Spleen (tissue), 11 donors: ENCODE measurements around the gene ITGA1. TPM values are rescaled to one million over a fixed set of nuclear protein-coding genes. Genes with fewer than 3 reads are reported as not detected.

ENCODE experiments used
- DNase-seq: peaks from one replicate; pipeline ENCODE4 v3.0.0-alpha.2; 2020
- H3K27ac ChIP-seq, 8 donors: fragments of 200-600 bp; sonication (generic) in 7 of 8; 1 replicate in 4 of 8; 2 replicates in 4 of 8; pipeline versions ENCODE4 v1.5.0 to v1.8.0; 2016 to 2021; ENCODE audit warnings: inconsistent platforms in 4 of 8, mild to moderate bottlenecking in 4 of 8, moderate library complexity in 1 of 8
- H3K27me3 ChIP-seq, 7 donors: fragments of 200-600 bp; sonication (generic) in 6 of 7; replicated peaks in 1 of 7; 1 replicate in 4 of 7; 2 replicates in 3 of 7; pipeline versions ENCODE4 v1.5.0 to v1.8.0; 2016 to 2021; ENCODE audit warnings: inconsistent platforms in 3 of 7, mild to moderate bottlenecking in 1 of 7
- H3K36me3 ChIP-seq, 6 donors: fragments of 200-600 bp; sonication (generic) in 5 of 6; 1 replicate in 4 of 6; 2 replicates in 2 of 6; pipeline versions ENCODE4 v1.5.0 to v1.8.0; 2016 to 2021; ENCODE audit warnings: inconsistent platforms in 2 of 6
- H3K4me1 ChIP-seq, 6 donors: fragments of 200-600 bp; sonication (generic) in 5 of 6; 1 replicate in 3 of 6; 2 replicates in 3 of 6; pipeline versions ENCODE4 v1.5.0 to v1.8.0; 2016 to 2021; ENCODE audit warnings: inconsistent platforms in 3 of 6
- H3K4me3 ChIP-seq, 8 donors: fragments of 200-600 bp; sonication (generic) in 7 of 8; 1 replicate in 4 of 8; 2 replicates in 4 of 8; pipeline versions ENCODE4 v1.5.0 to v1.8.0; 2016 to 2021; ENCODE audit warnings: inconsistent platforms in 4 of 8, mild to moderate bottlenecking in 4 of 8, moderate library complexity in 2 of 8
- H3K9me3 ChIP-seq, 8 donors: fragments of 200-600 bp; sonication (generic) in 7 of 8; 1 replicate in 4 of 8; 2 replicates in 4 of 8; pipeline versions ENCODE4 v1.5.0 to v1.8.0; 2016 to 2021; ENCODE audit warnings: inconsistent platforms in 4 of 8
- POLR2A ChIP-seq, 3 donors: fragments of 450-650 bp; IDR thresholded peaks; one replicate each; pipeline ENCODE4 v1.5.1; 2017; ENCODE audit warnings: antibody characterized with exemption in 3 of 3, mild to moderate bottlenecking in 1 of 3
- POLR2AphosphoS5 ChIP-seq, 3 donors: sonication (generic); formaldehyde crosslinking; IDR thresholded peaks; one replicate each; pipeline ENCODE4 v1.5.1; 2017; ENCODE audit warnings: antibody characterized with exemption in 3 of 3
- WGBS, 5 donors: extraction: QIAGEN DNeasy Blood & Tissue Kit in 3 of 5; methylation state at CpG; one replicate each; pipeline versions ENCODE4 v1.1.5 to v1.1.7; 2013 to 2018; 5-methylcytosine and 5-hydroxymethylcytosine counted together
- intact Hi-C: fragments of 100-400 bp; cut with DNase I; formaldehyde crosslinking; loops from one replicate; pipeline ENCODE4 v1.15.0; 2023; ENCODE audit warnings: low total_unique reads
- polyA plus RNA-seq, 3 donors: library from polyadenylated mRNA; stranded (reverse); fragments of 200-250 nt; gene quantifications; one replicate each; pipeline ENCODE4 v1.2.1, GENCODE V29; 2013
- total RNA-seq, 7 donors: library from RNA; depleted of rRNA in 3 of 7; stranded (reverse); fragments of >200 nt in 3 of 7; fragmentation: NEBNext Ultra II Directional in 4 of 7; extraction: Animal tissue kit (Norgen Biotek cat#: 25700) in 4 of 7; gene quantifications; one replicate each; pipeline versions ENCODE4 v1.1.0 to v1.2.1, GENCODE V29; 2016 to 2021
- TF ChIP-seq, protein P1 (sequence below), 11 experiments: fragments of 200-600 bp in 7 of 11; fragments of 450-650 bp in 4 of 11; sonication (generic) in 4 of 11; IDR thresholded peaks in 8 of 11; conservative IDR thresholded peaks in 3 of 11; 1 replicate in 7 of 11; 2 replicates in 4 of 11; pipeline versions ENCODE4 v1.4.0 to v1.8.0; 2016 to 2021; ENCODE audit warnings: antibody characterized with exemption in 11 of 11, inconsistent platforms in 4 of 11, mild to moderate bottlenecking in 1 of 11
- donor health status: healthy with polysubstance abuse.
- donor health status: DM: no; HTN: no; CAD: no; lungs with moderate emphysema.
- donor health status: DM: no; HTN: no; CAD: no.
- donor health status: Bipolar disorder and iron deficiency.
- donor health status: healthy.
- donor health status: DM: no; HTN: no; CAD: no.
- donor health status: DM: yes; HTN: yes; CAD: no.

ITGA1 gene
- total and polyA plus RNA-seq, 10 donors: 8.3 to 505 (median 289) TPM

DNA sequence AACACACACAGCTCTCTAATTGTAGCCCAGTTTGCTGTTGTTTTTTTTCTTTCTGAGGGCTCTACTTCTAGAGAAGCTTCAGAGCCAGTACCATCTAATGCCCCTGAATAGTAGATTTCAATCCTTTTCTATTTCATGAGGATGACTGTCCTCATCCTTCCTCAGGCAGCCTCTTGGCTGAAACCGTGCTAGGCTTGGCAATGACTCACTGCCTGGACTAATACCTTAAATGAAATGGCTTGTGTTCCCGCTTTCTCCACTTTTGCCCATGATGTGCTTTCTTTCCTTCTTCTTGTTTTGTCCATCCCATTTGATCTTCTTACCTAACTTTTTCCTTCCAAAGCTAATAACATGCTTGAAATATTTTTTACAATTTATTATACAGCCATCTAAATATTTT, 80.1 kb downstream of the ITGA1 start:
- H3K9me3 ChIP-seq: no peaks in the 10 kb centered on the region
- H3K4me1 ChIP-seq: peaks cover 0 to 38% (median 5%) of the 10 kb centered on the region in 6 donors
- intact Hi-C loops: no loop called here
- H3K4me3 ChIP-seq: no peak overlapping the region
- DNase-seq: no peak
- H3K36me3 ChIP-seq: peaks cover 0 to 45% (median 2%) of the 10 kb centered on the region in 6 donors
- H3K27me3 ChIP-seq: no peaks in the 10 kb centered on the region
- peak overlapping the region in 3 of 8 donors; percentile 7 to 21 (median 16) for H3K27ac ChIP-seq
- WGBS, 5 donors: 74 to 93% (median 81%) methylated on average over 2 of the region's 2 CpGs
- TF ChIP-seq POLR2AphosphoS5 (IDR thresholded peaks at IDR 0.05) (no peak), POLR2A (IDR thresholded peaks at IDR 0.05) (no peak)
- TF ChIP-seq, protein P1, sequence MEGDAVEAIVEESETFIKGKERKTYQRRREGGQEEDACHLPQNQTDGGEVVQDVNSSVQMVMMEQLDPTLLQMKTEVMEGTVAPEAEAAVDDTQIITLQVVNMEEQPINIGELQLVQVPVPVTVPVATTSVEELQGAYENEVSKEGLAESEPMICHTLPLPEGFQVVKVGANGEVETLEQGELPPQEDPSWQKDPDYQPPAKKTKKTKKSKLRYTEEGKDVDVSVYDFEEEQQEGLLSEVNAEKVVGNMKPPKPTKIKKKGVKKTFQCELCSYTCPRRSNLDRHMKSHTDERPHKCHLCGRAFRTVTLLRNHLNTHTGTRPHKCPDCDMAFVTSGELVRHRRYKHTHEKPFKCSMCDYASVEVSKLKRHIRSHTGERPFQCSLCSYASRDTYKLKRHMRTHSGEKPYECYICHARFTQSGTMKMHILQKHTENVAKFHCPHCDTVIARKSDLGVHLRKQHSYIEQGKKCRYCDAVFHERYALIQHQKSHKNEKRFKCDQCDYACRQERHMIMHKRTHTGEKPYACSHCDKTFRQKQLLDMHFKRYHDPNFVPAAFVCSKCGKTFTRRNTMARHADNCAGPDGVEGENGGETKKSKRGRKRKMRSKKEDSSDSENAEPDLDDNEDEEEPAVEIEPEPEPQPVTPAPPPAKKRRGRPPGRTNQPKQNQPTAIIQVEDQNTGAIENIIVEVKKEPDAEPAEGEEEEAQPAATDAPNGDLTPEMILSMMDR (IDR thresholded peaks at IDR 0.05 in 8 of 11, conservative IDR thresholded peaks at IDR 0.05 in 3 of 11): no peak

- Histone ChIP-seq H3K27me3 (no peaks in the 10 kb centered on the region), H3K9me3 (no peaks in the 10 kb centered on the region), H3K4me3 (no peak overlapping the region), H3K27ac (no peak overlapping the region), H3K4me1 (peaks cover 0 to 32% (median 5%) of the 10 kb centered on the region in 6 donors), H3K36me3 (peaks cover 0 to 39% (median 2%) of the 10 kb centered on the region in 6 donors)
- no peak for DNase-seq
- TF ChIP-seq POLR2AphosphoS5 (IDR thresholded peaks at IDR 0.05) (no peak), POLR2A (IDR thresholded peaks at IDR 0.05) (no peak)
- TF ChIP-seq, protein P1 (IDR thresholded peaks at IDR 0.05 in 8 of 11, conservative IDR thresholded peaks at IDR 0.05 in 3 of 11): no peak
- intact Hi-C loops: no loop called here
- WGBS, 5 donors: 80 to 90% (median 85%) methylated on average over 2 of the region's 2 CpGs
Observed at GRCh38 chr5:52868417-52868816, 80.7 kb downstream of the ITGA1 start.

- TF ChIP-seq POLR2AphosphoS5 (IDR thresholded peaks at IDR 0.05) (peak in 1 of 3 donors; percentile 0), POLR2A (IDR thresholded peaks at IDR 0.05) (no peak)
- peaks cover 0 to 22% (median under 1%) of the 10 kb centered on the region in 6 donors for H3K4me1 ChIP-seq
- H3K27ac ChIP-seq: no peak overlapping the region
- H3K27me3 ChIP-seq: no peaks in the 10 kb centered on the region
- WGBS, 5 donors: 88 to 93% (median 92%) methylated on average over 4 of the region's 4 CpGs
- no peak for DNase-seq
- H3K4me3 ChIP-seq: no peak overlapping the region
- peaks cover 0 to 36% (median 2%) of the 10 kb centered on the region in 6 donors for H3K36me3 ChIP-seq
- no peaks in the 10 kb centered on the region for H3K9me3 ChIP-seq
- intact Hi-C loops: no loop called here
Observed at GRCh38 chr5:52869391-52869790, 81.7 kb downstream of the ITGA1 start.

DNA sequence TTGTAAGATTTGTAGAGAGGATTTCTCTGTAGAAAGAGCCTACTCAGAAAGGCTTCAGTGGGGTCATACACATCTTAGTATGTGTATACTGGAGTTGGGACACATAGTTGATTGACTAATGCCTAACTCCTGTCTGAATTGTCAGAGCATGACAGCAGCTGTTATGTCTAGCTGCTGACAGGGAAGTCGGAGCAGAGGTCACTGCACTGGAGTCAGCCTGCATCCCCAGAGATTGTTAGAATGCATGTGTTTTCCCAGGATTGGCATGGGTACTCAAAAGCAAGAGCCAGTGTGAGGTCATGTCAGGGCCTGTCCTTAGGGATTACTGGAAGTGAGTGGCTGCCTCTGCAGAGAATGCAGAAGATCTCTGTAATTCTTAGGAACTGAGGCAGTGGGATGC, 82.7 kb downstream of the ITGA1 start:
- DNase-seq: no peak
- peak in 1 of 3 donors; percentile 48 for TF ChIP-seq POLR2AphosphoS5 (IDR thresholded peaks at IDR 0.05)
- TF ChIP-seq POLR2A (IDR thresholded peaks at IDR 0.05): no peak
- TF ChIP-seq, protein P1 (IDR thresholded peaks at IDR 0.05 in 8 of 11, conservative IDR thresholded peaks at IDR 0.05 in 3 of 11): no peak
- peaks cover 0 to 34% (median 2%) of the 10 kb centered on the region in 6 donors for H3K36me3 ChIP-seq

More for the DNA sequence above, 82.7 kb downstream of the ITGA1 start:
- intact Hi-C loops: no loop called here
- Histone ChIP-seq H3K27me3 (no peaks in the 10 kb centered on the region), H3K4me1 (peaks cover 0 to 15% (median 0%) of the 10 kb centered on the region in 6 donors), H3K27ac (peak overlapping the region in 3 of 8 donors; percentile 7 to 29 (median 11)), H3K4me3 (no peak overlapping the region), H3K9me3 (no peaks in the 10 kb centered on the region)
- 43 to 81% (median 60%) methylated on average over 1 of the region's 1 CpG for WGBS, 5 donors
